ENCODE measurements around the gene MRFAP1. TPM values are rescaled to one million over a fixed set of nuclear protein-coding genes. Genes with fewer than 3 reads are reported as not detected.

MRFAP1 gene
- total and polyA plus RNA-seq, 10 of the 15 experiments (the other 5 are each of a cell fraction or from before 2014, with no cell fraction given): 18.7 to 105 (median 80.8) TPM

GRCh38 chr4:6594341-6594740 lies 46.1 kb upstream of the MRFAP1 start:
- ATAC-seq (no peak), FAIRE-seq (no peak), DNase-seq (ENCODE audit: low read depth, low spot score) (no peak)
- in situ Hi-C loops (cut with MboI) (no loop called here), intact Hi-C loops (cut with micrococcal nuclease; ENCODE audit: unreplicated experiment) (no loop called here)
- Histone ChIP-seq H3K4me1 (ENCODE audit: control insufficient read depth, insufficient read depth, low read length) (no peaks in the 10 kb centered on the region), H4K20me1 (ENCODE audit: control insufficient read depth, insufficient read depth) (no peaks in the 10 kb centered on the region), H3K27me3 (replicated peaks in 1 of 2; ENCODE audit: control insufficient read depth in 2 of 2, insufficient read depth in 2 of 2, low read length in 1 of 2) (no peaks in the 10 kb centered on the region), H3K4me2 (ENCODE audit: control insufficient read depth, insufficient read depth) (no peak overlapping the region), H3K79me2 (ENCODE audit: control insufficient read depth, insufficient read depth, low read length) (no peaks in the 10 kb centered on the region), H3K36me3 (ENCODE audit: control insufficient read depth in 2 of 2, insufficient read depth in 2 of 2, low read length in 1 of 2) (peaks cover 0 to 1% of the 10 kb centered on the region in 2 experiments; a peak in 3 of 4 replicates), H3K9me3 (replicated peaks; ENCODE audit: control insufficient read depth, insufficient read depth, low read length) (no peaks in the 10 kb centered on the region), H3K27ac (ENCODE audit: control insufficient read depth, insufficient read depth) (no peak overlapping the region), H3K4me3 (no peak overlapping the region), H3K9ac (ENCODE audit: control insufficient read depth, insufficient read depth, low read length) (no peak overlapping the region), H2AFZ (ENCODE audit: control insufficient read depth, low read depth, low read length) (no peak overlapping the region)
- ChIA-PET POLR2A (no interaction called here), CTCF (no interaction called here), SMC1A (ENCODE audit: uncharacterized antibody, unreplicated experiment) (no interaction called here), RAD21 (ENCODE audit: unreplicated experiment) (no interaction called here)
- BruUV-seq (replicated peaks): no TSS peak
- WGBS (ENCODE audit: insufficient coverage, insufficient replicate concordance, low lambda C conversion rate, missing lambda C conversion rate): 97% methylated on average over 22 of the region's 22 CpGs
- TF ChIP-seq MYB (IDR thresholded peaks at IDR 0.05; ENCODE audit: borderline replicate concordance, low read depth, low read length) (no peak), SUZ12 (IDR thresholded peaks at IDR 0.05; ENCODE audit: unreplicated experiment) (no peak), TAF1 (IDR thresholded peaks at IDR 0.05; ENCODE audit: borderline replicate concordance, low read depth, low read length) (no peak), CEBPB (IDR thresholded peaks at IDR 0.05; ENCODE audit: borderline replicate concordance in 1 of 2, low read depth in 2 of 2, low read length in 2 of 2) (no peak), MAX (IDR thresholded peaks at IDR 0.05; ENCODE audit: low read depth, low read length) (no peak), TBL1XR1 (IDR thresholded peaks at IDR 0.05; ENCODE audit: low read depth, low read length) (no peak), FOXK2 (IDR thresholded peaks at IDR 0.05) (no peak), DPF2 (IDR thresholded peaks at IDR 0.05) (no peak), YBX1 (IDR thresholded peaks at IDR 0.05) (no peak), POLR2A (IDR thresholded peaks at IDR 0.05; ENCODE audit: low read depth, low read length) (no peak), ETV6 (conservative IDR thresholded peaks at IDR 0.05 in 1 of 2, IDR thresholded peaks at IDR 0.05 in 1 of 2; ENCODE audit: borderline replicate concordance in 1 of 2, low read depth in 1 of 2) (no peak), ASH2L (IDR thresholded peaks at IDR 0.05; ENCODE audit: borderline replicate concordance, low read depth) (no peak), GABPA (IDR thresholded peaks at IDR 0.05; ENCODE audit: low read depth) (no peak), TCF3 (IDR thresholded peaks at IDR 0.05; ENCODE audit: borderline replicate concordance, insufficient read depth, low read depth, low read length) (no peak), EP300 (IDR thresholded peaks at IDR 0.05; ENCODE audit: borderline replicate concordance in 1 of 2, control insufficient read depth in 1 of 2, low read depth in 2 of 2, low read length in 2 of 2) (no peak), HDAC6 (IDR thresholded peaks at IDR 0.05; ENCODE audit: unreplicated experiment) (no peak)
- TF ChIP-seq, protein P1, sequence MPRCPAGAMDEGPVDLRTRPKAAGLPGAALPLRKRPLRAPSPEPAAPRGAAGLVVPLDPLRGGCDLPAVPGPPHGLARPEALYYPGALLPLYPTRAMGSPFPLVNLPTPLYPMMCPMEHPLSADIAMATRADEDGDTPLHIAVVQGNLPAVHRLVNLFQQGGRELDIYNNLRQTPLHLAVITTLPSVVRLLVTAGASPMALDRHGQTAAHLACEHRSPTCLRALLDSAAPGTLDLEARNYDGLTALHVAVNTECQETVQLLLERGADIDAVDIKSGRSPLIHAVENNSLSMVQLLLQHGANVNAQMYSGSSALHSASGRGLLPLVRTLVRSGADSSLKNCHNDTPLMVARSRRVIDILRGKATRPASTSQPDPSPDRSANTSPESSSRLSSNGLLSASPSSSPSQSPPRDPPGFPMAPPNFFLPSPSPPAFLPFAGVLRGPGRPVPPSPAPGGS (IDR thresholded peaks at IDR 0.05; ENCODE audit: borderline replicate concordance, insufficient read depth, low read depth, low read length, poor library complexity, severe bottlenecking): no peak
- TF ChIP-seq, protein P2, sequence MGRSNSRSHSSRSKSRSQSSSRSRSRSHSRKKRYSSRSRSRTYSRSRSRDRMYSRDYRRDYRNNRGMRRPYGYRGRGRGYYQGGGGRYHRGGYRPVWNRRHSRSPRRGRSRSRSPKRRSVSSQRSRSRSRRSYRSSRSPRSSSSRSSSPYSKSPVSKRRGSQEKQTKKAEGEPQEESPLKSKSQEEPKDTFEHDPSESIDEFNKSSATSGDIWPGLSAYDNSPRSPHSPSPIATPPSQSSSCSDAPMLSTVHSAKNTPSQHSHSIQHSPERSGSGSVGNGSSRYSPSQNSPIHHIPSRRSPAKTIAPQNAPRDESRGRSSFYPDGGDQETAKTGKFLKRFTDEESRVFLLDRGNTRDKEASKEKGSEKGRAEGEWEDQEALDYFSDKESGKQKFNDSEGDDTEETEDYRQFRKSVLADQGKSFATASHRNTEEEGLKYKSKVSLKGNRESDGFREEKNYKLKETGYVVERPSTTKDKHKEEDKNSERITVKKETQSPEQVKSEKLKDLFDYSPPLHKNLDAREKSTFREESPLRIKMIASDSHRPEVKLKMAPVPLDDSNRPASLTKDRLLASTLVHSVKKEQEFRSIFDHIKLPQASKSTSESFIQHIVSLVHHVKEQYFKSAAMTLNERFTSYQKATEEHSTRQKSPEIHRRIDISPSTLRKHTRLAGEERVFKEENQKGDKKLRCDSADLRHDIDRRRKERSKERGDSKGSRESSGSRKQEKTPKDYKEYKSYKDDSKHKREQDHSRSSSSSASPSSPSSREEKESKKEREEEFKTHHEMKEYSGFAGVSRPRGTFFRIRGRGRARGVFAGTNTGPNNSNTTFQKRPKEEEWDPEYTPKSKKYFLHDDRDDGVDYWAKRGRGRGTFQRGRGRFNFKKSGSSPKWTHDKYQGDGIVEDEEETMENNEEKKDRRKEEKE (IDR thresholded peaks at IDR 0.05): no peak
- TF ChIP-seq, protein P3, sequence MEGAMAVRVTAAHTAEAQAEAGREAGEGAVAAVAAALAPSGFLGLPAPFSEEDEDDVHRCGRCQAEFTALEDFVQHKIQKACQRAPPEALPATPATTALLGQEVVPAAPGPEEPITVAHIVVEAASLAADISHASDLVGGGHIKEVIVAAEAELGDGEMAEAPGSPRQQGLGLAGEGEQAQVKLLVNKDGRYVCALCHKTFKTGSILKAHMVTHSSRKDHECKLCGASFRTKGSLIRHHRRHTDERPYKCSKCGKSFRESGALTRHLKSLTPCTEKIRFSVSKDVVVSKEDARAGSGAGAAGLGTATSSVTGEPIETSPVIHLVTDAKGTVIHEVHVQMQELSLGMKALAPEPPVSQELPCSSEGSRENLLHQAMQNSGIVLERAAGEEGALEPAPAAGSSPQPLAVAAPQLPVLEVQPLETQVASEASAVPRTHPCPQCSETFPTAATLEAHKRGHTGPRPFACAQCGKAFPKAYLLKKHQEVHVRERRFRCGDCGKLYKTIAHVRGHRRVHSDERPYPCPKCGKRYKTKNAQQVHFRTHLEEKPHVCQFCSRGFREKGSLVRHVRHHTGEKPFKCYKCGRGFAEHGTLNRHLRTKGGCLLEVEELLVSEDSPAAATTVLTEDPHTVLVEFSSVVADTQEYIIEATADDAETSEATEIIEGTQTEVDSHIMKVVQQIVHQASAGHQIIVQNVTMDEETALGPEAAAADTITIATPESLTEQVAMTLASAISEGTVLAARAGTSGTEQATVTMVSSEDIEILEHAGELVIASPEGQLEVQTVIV (IDR thresholded peaks at IDR 0.05; ENCODE audit: borderline replicate concordance, partially characterized antibody): no peak

Measured in GM12878 (cell line).